ENCODE measurements around the gene ZNF324B. TPM values are rescaled to one million over a fixed set of nuclear protein-coding genes. Genes with fewer than 3 reads are reported as not detected.

ZNF324B gene
- total and polyA plus RNA-seq, 2 donors (not counting 3 experiments of a cell fraction or from before 2014, with no cell fraction given), result 3.4 to 6.9 TPM

- H3K9me3 ChIP-seq (replicated peaks; ENCODE audit: control insufficient read depth, insufficient read depth, low read length), result no peaks in the 10 kb centered on the region
- FAIRE-seq, result peak; percentile 97
- no peak for TF ChIP-seq EZH2 (IDR thresholded peaks at IDR 0.05; ENCODE audit: borderline replicate concordance, low read depth, low read length, severe bottlenecking)
- no peak for TF ChIP-seq CTCF (IDR thresholded peaks at IDR 0.05; ENCODE audit: extremely low read depth in 1 of 2, insufficient read depth in 1 of 2, low read depth in 1 of 2, low read length in 2 of 2)
- TF ChIP-seq JUN (IDR thresholded peaks at IDR 0.05; ENCODE audit: borderline replicate concordance, insufficient read depth, insufficient read length, low read depth), result no peak
- TF ChIP-seq MYC (IDR thresholded peaks at IDR 0.05; ENCODE audit: low read depth, low read length), result no peak
- TF ChIP-seq POLR2A (IDR thresholded peaks at IDR 0.05; ENCODE audit: low read depth, low read length), result peak; percentile 70
- TF ChIP-seq MAX (IDR thresholded peaks at IDR 0.05; ENCODE audit: insufficient read depth, insufficient read length), result peak; percentile 32
- peak; percentile 91 for TF ChIP-seq POLR2AphosphoS5 (IDR thresholded peaks at IDR 0.05; ENCODE audit: insufficient read depth, low read depth, low read length)
- TF ChIP-seq GATA2 (IDR thresholded peaks at IDR 0.05; ENCODE audit: insufficient read depth, insufficient read length, low read depth, low read length), result no peak
- no peaks in the 10 kb centered on the region for H4K20me1 ChIP-seq (replicated peaks; ENCODE audit: control insufficient read depth, extremely low read depth, insufficient read depth, low read length)
- intact Hi-C loops (cut with micrococcal nuclease), result loop anchor here (1.0 kb wide), 4 partner anchors 9 to 114 kb away; partner anchors contain the start of genes ZNF324, ZNF324B and ZNF497
- H3K27me3 ChIP-seq (ENCODE audit: control insufficient read depth in 2 of 2, insufficient read depth in 2 of 2, low read length in 2 of 2), result no peaks in the 10 kb centered on the region
- H3K4me1 ChIP-seq (ENCODE audit: control insufficient read depth, extremely low read depth, insufficient read depth, low read length), result peaks cover 9% of the 10 kb centered on the region
- dilution Hi-C loops (cut with MboI; ENCODE audit: extremely low pct_ligation_motif_present, low sequenced_read_pairs), result no loop called here
- peak; percentile 97 for DNase-seq (ENCODE audit: low read depth, low spot score)
- H3K27ac ChIP-seq (ENCODE audit: insufficient read depth, low read depth, low read length), result peak within 1 kb of the TSS; percentile 73
- H3K36me3 ChIP-seq (ENCODE audit: control insufficient read depth in 2 of 2, extremely low read depth in 1 of 2, insufficient read depth in 2 of 2, low read length in 2 of 2), result peaks cover 0 to 11% of the 10 kb centered on the region in 2 experiments
- peak within 1 kb of the TSS; percentile 49 to 70 (median 56) for H3K4me3 ChIP-seq (replicated peaks in 1 of 3; ENCODE audit: insufficient read depth in 1 of 3, low read depth in 1 of 3, low read length in 3 of 3)
- BruUV-seq (replicated peaks), result no TSS peak
- peak within 1 kb of the TSS; percentile 89 for H2AFZ ChIP-seq (ENCODE audit: low read depth, low read length)
- POLR2A ChIA-PET, result interaction anchor here (0.5 kb wide), 1 partner anchor 15 kb away, joined by 4 read pairs; no protein-coding TSS in a partner anchor
- H3K4me2 ChIP-seq (ENCODE audit: insufficient read depth, low read length), result peak within 1 kb of the TSS; percentile 74
- no peaks in the 10 kb centered on the region for H3K79me2 ChIP-seq (ENCODE audit: control insufficient read depth, insufficient read depth, low read length)
- CTCF ChIA-PET, result interaction anchor here (1.3 to 1.7 kb wide), 2 partner anchors 44 to 58 kb away, joined by 3 to 7 read pairs; partner anchors contain the start of gene ZBTB45
- no peaks in the 10 kb centered on the region for H3K9me1 ChIP-seq (replicated peaks; ENCODE audit: control insufficient read depth, extremely low read depth, insufficient read depth, low read length)
- peak within 1 kb of the TSS; percentile 47 for H3K9ac ChIP-seq (replicated peaks; ENCODE audit: extremely low read depth, insufficient read depth, low read length)
These were observed 24.5 kb downstream of the ZNF324B start, which contains the start of gene ZNF446 for GRCh38 chr19:58475714-58476497. Gene ZNF446 (plus strand): TSS chr19:58476352. CDS start chr19:58477219, 867 bp downstream.
